HG02840 (cell line): ENCODE measurements around the gene RPL31.
"Not testable (repeated sequence)": the region's sequence is repeated elsewhere in the genome, so short reads cannot be mapped to it uniquely, and the experiment has no call there.

ENCODE experiments used
- ATAC-seq: cut with Tn5 transposase; IDR thresholded peaks from one replicate; pipeline ENCODE4 v1.9.1; 2021; ENCODE audit warnings: mild to moderate bottlenecking, moderate library complexity, moderate number of reproducible peaks; ENCODE audit not compliant: unreplicated experiment, low FRiP score

The RPL31 gene

DNA sequence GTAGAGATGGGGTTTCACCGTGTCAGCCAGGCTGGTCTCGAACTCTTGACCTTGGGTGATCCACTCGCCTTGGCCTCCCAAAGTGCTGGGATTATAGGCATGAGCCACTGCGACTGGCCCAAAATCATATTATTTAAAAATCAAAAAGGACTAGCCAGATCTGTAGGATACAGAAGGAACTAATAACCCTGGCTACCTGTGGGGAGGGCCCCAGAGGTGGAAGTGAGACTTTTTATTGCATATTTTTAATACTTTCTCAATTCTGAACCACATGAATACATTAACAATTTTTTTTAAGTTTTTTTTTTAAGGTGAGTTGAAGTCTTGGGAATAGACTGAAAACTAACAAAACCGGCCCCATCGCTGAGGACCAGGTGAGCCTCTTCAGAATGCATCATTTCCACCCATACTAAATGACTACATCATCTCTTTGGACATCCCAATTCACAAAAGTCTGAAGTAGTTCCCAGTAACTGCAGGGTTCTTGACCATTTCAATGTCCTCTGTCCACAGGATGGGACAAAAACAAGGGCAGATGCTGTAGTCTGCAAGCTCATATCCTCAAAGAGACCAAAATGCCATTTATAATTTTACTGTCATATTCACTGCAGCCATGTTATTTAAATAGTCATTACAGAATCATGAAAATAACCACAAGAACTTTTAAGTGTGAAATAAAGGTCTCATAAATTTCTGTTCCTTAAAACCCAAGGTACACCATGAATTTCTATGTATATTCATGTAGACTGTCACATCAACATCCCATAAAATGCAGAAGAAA is 21.4 kb downstream of the RPL31 start:
- no peak for ATAC-seq

GRCh38 chr2:101025561-101025960 is 23.5 kb downstream of the RPL31 start:
- no peak for ATAC-seq

- no peak for ATAC-seq
These were observed 24.2 kb downstream of the RPL31 start for GRCh38 chr2:101026253-101026701.

- no peak for ATAC-seq
These were observed 24.9 kb downstream of the RPL31 start for GRCh38 chr2:101026923-101027469.

DNA sequence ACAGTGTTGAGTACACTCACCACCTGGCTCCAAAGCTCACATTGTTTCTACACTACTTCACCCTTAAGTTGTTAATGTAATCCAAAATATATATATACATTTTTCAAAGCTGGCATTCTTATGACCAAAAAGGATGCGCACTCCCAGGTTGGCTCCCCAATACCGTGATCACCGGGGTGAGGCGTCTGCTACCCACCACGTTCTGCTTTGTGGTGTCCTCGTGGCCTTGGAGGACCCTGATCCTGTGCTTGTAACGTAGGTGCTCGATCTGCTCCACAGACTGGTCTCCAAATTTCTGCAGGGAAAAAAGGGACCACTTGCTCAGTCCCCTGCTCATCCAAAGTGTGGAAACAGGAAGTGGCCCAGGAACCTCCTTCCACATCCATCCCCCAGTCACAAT is 25.8 kb downstream of the RPL31 start:
- ATAC-seq: no peak

DNA sequence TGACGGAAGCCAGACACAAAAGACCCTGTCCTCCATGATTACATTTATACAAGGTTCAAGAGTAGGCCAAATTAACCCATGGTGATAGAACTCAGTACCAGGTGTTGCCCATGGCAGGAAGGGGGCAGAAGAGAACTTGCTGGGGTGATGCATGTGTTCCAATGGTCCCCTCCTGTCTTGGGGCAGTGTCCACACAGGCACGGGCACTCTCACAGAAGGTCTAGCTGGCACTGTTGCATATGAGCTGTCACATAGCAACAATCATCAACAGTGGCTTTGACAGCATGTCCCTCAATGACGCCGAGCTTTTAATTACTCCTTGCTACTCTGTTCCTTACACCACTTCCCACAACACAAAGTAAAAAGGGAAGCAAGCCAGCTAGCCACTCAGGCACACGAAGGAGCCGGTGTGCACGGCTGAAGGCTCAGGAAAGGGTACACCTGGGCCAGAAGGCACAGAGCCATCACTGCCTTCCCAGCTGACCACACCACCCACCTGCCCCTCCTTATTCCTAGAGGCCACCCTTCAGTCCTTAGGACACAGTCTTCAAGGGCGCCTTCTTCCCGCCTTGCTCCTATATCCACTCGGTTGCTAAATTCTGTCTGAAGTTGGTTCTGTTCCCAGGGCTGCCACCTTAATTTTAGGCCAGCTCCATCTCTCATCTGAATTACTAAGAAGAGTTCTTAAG is 28.9 kb downstream of the RPL31 start:
- ATAC-seq: no peak

DNA sequence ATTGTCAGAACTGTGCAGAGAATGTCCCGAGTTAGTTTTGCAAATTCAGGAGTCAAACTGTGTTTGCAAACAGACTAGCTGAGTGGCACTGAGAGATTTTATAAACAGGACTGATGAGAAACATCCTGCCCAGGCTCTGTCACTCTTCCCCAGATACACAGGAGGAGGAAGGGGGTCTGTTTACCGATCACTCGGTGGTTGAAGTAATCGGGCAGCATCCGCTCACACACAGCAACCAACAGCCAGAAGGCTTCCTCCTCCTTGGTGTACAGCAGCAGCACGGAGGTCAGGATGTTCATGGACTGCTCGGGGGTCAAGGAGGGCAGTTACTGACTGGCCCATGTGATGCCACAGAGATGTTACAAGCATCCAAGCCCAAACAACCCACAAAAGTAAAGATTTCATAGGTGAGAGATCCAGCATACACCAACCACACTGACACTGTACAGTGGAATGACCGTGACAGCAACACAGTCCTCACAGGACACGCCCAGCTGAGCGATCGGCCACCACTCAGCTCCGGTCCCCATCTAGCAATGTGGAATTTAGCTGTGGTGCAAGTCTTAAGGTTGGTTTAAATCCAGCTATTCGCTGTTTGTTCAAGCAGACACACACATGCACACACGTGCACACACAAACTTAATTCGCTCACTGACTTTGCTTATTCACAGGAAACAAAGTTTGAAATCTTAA is 30.1 kb downstream of the RPL31 start:
- no peak for ATAC-seq

- ATAC-seq: no peak
These were observed 34.5 kb downstream of the RPL31 start for GRCh38 chr2:101036562-101036961.

DNA sequence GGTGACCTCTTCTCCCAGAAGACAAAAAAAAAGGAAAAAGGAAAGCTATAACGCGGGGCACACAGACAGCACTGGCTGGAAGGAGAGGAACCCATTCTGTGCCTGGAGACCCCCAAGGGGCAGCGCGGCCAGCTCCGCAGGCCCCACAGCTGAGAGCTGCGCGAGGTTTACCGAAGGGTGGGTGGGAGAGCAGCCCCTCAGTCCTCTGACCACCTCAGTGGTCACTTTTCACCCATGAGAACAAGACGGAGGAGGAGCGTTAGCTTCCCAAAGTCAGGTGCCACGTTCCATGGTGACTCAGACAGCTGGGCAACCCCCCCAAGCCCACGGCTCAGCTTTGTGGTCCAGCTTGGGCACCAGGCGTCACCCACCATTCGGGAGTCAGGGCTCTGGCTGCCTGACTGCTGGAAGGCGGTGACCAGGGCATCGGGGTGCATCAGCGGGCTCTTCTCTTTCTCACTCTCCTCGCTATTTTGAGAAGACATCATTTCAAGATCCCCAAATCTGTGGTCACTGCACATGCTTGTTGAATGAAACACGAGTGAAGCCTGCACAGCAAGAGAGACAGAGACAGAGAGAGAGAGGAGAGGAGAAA is 35.2 kb downstream of the RPL31 start:
- ATAC-seq: no peak

DNA sequence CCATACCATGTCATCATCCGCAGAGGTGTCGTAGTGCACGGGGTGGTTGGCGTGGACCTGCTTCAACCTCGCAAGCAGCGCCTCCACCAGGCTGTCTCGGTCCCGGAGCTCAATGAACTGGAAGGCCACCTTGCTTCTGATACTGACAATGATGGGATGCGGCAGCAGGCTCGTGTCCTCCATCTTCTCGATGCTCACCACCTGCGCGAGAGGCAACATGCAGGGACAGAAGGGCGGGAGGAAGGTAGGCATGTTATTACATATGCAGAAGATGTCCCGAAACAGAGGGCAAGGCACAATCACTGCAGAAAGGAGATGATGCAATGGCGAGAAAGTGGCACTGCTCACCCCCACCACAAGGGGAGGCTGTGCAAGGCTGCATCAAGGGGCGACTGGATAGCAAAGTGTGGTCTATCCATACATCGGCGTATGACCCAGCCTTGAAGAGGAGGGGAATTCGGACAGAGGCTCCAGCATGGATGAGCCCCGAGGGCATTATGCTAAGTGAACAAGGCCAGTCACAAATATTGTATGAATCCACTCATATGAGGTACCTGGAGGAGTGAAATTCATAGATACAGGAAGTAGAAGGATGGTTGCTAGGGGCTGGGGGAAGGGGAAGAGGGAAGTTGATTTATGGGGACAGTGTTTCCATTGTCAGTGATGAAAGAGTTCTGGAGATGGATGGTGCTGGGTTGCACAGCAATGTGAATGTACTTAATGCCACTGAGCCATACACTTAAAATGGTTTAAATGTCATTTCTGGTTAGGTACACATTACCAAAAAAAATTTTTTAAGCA is 36.6 kb downstream of the RPL31 start:
- no peak for ATAC-seq

GRCh38 chr2:101040072-101040471 is 38.0 kb downstream of the RPL31 start:
- ATAC-seq: no peak

DNA sequence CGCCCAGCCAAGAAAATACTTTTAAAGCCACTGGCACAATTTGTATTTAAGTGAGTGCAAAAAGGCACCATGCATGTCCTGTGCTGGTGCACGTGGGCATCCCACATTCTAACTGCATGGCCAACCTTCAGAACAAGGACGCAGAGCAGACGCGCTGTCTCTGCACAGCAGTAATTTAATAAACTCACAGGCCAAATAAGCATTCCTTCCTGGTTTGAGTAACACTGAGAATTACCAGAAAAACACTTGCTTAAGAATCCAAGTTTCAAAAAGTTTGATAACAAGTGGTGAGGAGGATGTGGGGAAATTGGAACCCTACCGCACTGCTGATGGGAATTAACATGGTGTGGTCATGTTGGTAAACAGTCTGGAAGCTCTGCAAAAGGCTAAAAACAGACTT is 38.7 kb downstream of the RPL31 start:
- ATAC-seq: no peak

DNA sequence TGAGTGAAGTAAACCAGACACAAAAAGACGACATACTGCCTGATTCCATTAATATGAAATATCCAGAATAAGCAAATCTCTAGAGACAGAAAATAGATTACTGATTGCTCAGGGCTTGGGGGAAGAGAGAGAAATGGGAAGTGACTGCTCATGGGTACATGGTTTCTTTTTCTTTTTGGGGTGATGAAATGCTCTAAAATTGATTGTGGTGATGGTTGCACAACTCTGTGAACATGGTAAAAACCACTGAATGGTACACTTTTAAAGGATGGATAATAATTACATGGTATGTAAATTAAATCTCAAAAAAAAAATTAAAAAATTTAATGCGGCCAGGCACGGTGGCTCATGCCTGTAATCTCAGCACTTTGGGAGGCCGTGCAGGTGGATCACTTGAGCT is 39.3 kb downstream of the RPL31 start:
- no peak for ATAC-seq

- ATAC-seq: no peak
These were observed 43.2 kb downstream of the RPL31 start for GRCh38 chr2:101045330-101045729.

GRCh38 chr2:101047075-101047766 is 45.1 kb downstream of the RPL31 start:
- ATAC-seq: no peak

DNA sequence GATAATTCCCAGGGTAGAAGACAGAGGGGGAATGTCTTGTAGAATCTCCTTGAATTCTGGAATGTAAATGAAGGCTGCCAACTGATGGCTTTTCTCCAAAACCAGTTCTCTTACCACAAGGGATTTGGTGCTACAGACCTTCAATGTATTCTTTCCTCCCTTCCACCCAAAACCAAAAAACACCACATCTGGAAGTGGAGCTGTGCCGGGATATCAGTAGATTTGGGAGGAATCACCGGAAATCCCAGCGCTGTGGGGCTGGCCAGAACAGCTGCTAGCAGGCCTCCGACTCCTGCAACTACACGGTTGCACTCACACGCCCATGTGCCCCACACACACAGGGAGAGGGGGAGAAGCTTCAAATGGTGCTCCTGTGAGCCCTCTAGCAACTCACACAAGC is 45.7 kb downstream of the RPL31 start:
- no peak for ATAC-seq

GRCh38 chr2:101048756-101049155 is 46.7 kb downstream of the RPL31 start:
- no peak for ATAC-seq

DNA sequence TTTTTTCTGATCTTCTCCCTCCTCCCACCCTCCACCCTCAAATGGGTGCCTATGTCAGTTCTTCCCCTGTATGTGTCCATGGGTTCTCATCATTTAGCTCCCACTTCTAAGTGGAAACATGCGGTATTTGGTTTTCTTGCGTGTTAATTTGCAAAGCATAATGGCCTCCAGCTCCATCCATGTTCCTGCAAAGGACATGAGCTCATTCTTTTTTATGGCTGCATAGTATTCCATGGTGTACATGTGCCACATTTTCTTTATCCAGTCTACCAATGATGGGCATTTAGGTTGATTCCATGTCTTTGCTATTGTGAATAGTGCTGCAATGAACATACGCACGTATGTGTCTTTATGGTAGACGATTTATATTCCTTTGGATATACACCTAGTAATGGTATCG is 48.8 kb downstream of the RPL31 start:
- ATAC-seq: not testable (repeated sequence)

- no peak for ATAC-seq
These were observed 50.1 kb downstream of the RPL31 start for GRCh38 chr2:101052147-101052546.
